Measurements from ENCODE around the gene GNAL.

GNAL gene

GRCh38 chr18:11750171-11750570 lies 61.1 kb downstream of the GNAL start:
- no peak overlapping the region for H3K27ac ChIP-seq
- ChIA-PET POLR2A (ENCODE audit: low non-redundant PET) (no interaction called here), CTCF (interaction anchor here (0.6 kb wide), 1 partner anchor 176 kb away, joined by 3 read pairs; no protein-coding TSS in a partner anchor)
- no peak for DNase-seq (ENCODE audit: low spot score)
- no peak for TF ChIP-seq CTCF (conservative IDR thresholded peaks at IDR 0.05; ENCODE audit: low read depth)

GRCh38 chr18:11750581-11751310 lies 61.7 kb downstream of the GNAL start:
- no peak for TF ChIP-seq CTCF (conservative IDR thresholded peaks at IDR 0.05; ENCODE audit: low read depth)
- H3K27ac ChIP-seq: no peak overlapping the region
- CTCF ChIA-PET: no interaction called here
- no peak for DNase-seq (ENCODE audit: low spot score)
- POLR2A ChIA-PET (ENCODE audit: low non-redundant PET): no interaction called here

- no peak for DNase-seq (ENCODE audit: low spot score)
- TF ChIP-seq CTCF (conservative IDR thresholded peaks at IDR 0.05; ENCODE audit: low read depth): no peak
- no peak overlapping the region for H3K27ac ChIP-seq
- CTCF ChIA-PET: no interaction called here
- POLR2A ChIA-PET (ENCODE audit: low non-redundant PET): no interaction called here
Measured at GRCh38 chr18:11751341-11752115, 62.5 kb downstream of the GNAL start.

DNA sequence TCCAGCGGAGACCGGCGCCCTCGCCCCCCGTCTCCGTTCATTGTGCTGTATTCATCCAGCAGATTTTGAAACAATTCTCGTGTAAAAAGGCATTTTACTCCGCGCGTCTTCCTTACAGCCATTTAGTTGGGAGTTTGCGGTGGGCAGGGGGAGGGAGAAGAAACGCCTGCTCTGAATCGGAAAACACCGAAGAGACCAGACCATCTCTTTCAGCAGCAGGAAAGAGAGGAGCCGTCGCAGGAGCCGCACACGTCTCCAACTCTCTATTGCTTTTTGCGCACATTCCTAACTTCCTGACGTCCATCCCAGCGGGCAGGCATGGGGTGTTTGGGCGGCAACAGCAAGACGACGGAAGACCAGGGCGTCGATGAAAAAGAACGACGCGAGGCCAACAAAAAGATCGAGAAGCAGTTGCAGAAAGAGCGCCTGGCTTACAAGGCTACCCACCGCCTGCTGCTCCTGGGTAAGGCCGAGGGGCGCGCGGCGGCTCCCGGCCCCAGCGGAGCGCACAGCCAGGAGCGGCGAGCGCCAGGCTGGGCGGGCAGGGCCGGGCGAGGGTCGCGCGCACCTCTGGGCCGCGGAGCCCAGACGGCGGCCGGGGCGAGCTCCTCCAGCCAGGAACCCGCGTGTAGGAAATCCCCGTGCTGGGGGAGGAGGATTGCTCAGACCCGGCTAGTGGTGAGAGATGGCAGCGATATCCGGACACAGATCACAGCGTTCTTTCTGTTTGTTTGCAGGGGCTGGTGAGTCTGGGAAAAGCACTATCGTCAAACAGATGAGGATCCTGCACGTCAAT lies 63.2 kb downstream of the GNAL start:
- DNase-seq (ENCODE audit: low spot score): peak; percentile 40
- no peak for TF ChIP-seq CTCF (conservative IDR thresholded peaks at IDR 0.05; ENCODE audit: low read depth)
- no peak overlapping the region for H3K27ac ChIP-seq
- ChIA-PET CTCF (interaction anchor here (0.6 to 0.7 kb wide), 2 partner anchors 11 to 641 kb away, joined by 3 read pairs; no protein-coding TSS in a partner anchor), POLR2A (ENCODE audit: low non-redundant PET) (no interaction called here)

DNA sequence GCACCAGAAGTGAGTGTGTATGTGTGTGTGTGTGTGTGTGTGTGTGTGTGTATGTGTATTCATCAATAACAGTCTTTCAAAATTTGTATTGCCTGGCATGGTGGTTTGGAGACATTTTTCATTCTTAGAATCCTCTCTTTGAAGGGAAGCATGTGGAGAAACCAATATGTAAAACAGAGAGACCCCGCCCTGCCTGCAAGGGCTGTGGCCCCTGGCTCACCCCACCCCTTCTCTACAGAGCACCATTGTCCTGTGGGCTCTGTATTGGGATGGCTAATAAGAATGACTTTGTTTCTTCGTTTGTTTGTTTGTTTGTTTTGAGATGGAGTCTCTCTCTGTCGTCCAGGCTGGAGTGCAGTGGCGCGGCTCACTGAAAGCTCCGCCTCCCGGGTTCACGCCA lies 65.9 kb downstream of the GNAL start:
- no peak overlapping the region for H3K27ac ChIP-seq
- DNase-seq (ENCODE audit: low spot score): no peak
- ChIA-PET POLR2A (ENCODE audit: low non-redundant PET) (no interaction called here), CTCF (no interaction called here)
- TF ChIP-seq CTCF (conservative IDR thresholded peaks at IDR 0.05; ENCODE audit: low read depth): no peak

- CTCF ChIA-PET: no interaction called here
- DNase-seq (ENCODE audit: low spot score): no peak
- POLR2A ChIA-PET (ENCODE audit: low non-redundant PET): interaction anchor here (0.6 kb wide), 1 partner anchor 20 kb away, joined by 10 read pairs; no protein-coding TSS in a partner anchor
Measured at GRCh38 chr18:11757084-11757590, 68.1 kb downstream of the GNAL start.

More at GRCh38 chr18:11757084-11757590, 68.1 kb downstream of the GNAL start:
- no peak overlapping the region for H3K27ac ChIP-seq
- no peak for TF ChIP-seq CTCF (conservative IDR thresholded peaks at IDR 0.05; ENCODE audit: low read depth)

Data from RWPE1 (cell line).